ENCODE measurements around the gene UMAD1. TPM values are rescaled to one million over a fixed set of nuclear protein-coding genes. Genes with fewer than 3 reads are reported as not detected.

The UMAD1 gene
- total and polyA plus RNA-seq, 2 of the 4 experiments (the other 2 are of a cell fraction) = 5.2 to 8.4 TPM

DNA sequence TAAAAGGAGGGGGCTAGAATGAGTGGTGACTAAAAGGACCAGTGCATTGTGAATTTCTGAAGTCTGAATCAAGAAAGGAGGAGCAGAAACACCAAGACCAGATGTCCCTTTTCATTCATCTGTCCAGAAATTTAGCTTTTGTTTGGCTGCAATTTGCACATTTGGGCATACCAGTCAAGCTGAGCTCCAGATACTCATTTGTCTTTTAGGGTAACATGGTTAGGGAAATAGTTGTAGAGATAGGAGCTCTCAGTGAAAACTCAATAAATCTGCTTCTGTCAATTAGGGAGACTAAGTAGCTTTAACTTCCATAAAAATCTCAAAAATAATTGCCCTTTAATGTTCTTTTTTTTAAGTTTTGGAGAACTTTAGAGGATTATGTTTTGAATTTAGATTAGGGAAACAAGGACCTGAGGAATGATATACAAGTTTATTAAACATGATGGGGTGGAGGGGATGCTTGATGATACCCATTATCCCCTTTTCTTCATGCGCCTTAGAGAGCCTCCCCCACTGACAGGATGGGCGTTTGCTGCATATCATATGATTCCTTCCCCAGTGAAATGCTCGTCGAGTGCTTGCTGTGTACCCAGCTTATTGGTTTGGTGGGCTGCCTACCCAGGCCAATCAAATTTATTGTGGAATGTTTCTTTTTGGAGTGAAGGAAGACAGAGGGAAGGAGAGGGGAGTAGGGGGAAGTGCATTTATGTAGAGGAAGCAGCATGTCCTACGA lies 128.6 kb downstream of the UMAD1 start (continued):
- TF ChIP-seq CEBPB (IDR thresholded peaks at IDR 0.05; ENCODE audit: low read depth, low read length) (no peak), MAFK (IDR thresholded peaks at IDR 0.05; ENCODE audit: low read depth, low read length) (no peak)

DNA sequence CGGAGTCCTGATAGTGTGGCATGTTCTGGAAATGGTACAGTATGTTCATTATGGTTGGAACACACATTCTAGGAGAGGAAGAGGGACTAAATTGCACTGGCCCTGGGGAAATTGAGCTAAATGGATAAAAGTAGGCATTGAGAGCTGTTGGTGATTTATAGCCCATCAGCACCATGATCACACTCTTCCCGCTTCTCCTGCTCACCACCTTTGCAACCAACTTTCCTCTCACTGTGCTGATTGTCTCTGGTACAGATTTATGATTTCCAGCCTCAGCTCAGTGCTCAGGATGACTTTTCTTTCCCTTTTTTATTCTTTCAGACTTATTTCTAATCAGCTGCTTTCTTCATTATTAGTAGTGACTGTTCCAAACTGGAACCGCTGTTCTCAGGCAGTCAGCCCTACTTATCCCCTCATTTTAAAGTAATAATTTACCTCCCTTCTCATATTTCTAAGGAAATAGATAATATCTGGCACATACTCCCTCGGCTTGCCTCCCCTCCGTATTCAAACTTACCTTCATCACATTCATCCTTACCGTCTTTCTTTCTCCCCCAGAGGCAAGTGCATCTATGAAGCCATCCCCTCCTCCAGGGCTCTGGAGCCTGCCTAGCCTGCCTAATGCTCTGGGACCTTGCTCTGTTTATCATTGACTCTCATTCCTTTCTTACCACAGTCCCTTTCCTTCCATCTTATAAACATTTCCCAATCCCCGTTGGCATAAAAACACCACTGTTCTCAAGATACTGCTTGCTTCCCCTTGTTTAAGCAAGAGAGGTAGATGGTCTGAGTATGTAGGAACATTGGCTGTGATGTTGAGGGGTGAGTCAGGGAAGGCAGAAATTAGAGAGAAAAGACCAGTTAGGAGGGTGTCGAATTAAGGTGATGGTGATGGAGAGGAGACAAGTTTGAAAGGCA lies 129.4 kb downstream of the UMAD1 start:
- H3K9ac ChIP-seq (ENCODE audit: low read depth, low read length) = no peak overlapping the region
- H2BK5ac ChIP-seq (ENCODE audit: low read depth, low read length, poor library complexity, severe bottlenecking) = peak overlapping the region; percentile 1
- no peak overlapping the region for H3K4me3 ChIP-seq (ENCODE audit: insufficient read depth, low read depth, low read length)
- TF ChIP-seq CEBPB (IDR thresholded peaks at IDR 0.05; ENCODE audit: low read depth, low read length) = peak; percentile 86
- TF ChIP-seq BHLHE40 (IDR thresholded peaks at IDR 0.05; ENCODE audit: low read depth, low read length) = no peak
- TF ChIP-seq MXI1 (IDR thresholded peaks at IDR 0.05; ENCODE audit: borderline replicate concordance, low read depth, low read length) = no peak
- TF ChIP-seq CTCF (conservative IDR thresholded peaks at IDR 0.05; ENCODE audit: low read depth, low read length) = no peak
- no peak for TF ChIP-seq MAZ (IDR thresholded peaks at IDR 0.05; ENCODE audit: borderline replicate concordance, low read depth, low read length)
- ATAC-seq (ENCODE audit: low read depth) = peak; percentile 82
- ChIA-PET CTCF (interaction anchor here (1.0 to 1.7 kb wide), 2 partner anchors 89 to 90 kb away, joined by 3 to 7 read pairs; no protein-coding TSS in a partner anchor), POLR2A (ENCODE audit: unreplicated experiment) (no interaction called here)
- peak overlapping the region; percentile 11; the same call in 2 of the 3 replicates for H2BK15ac ChIP-seq (ENCODE audit: low read depth, low read length)
- no peaks in the 10 kb centered on the region; the same call in 1 of the 2 replicates for H3K9me1 ChIP-seq (ENCODE audit: insufficient read depth, low read length)
- no peak overlapping the region for H3K4me2 ChIP-seq (ENCODE audit: low read depth, low read length)
- H3K56ac ChIP-seq (ENCODE audit: extremely low read depth, insufficient read depth, low read length) = no peak overlapping the region
- dilution Hi-C loops (cut with HindIII; ENCODE audit: low sequenced_read_pairs, unreplicated experiment) = no loop called here
- peak overlapping the region; percentile 44 for H2BK120ac ChIP-seq (ENCODE audit: low read depth, low read length)
- H3K27ac ChIP-seq (ENCODE audit: insufficient read depth, low read length) = no peak overlapping the region
- peak; percentile 82 for DNase-seq
- intact Hi-C loops (cut with micrococcal nuclease) = loop anchor here (5.0 kb wide), 1 partner anchor 267 kb away; no protein-coding TSS in a partner anchor
- H4K5ac ChIP-seq (ENCODE audit: low read depth, low read length) = no peak overlapping the region
- BruUV-seq (replicated peaks) = no TSS peak
- H2AK5ac ChIP-seq (ENCODE audit: low read depth, low read length) = peak overlapping the region; percentile 61; the same call in 1 of the 2 replicates
- H2BK20ac ChIP-seq (ENCODE audit: low read depth, low read length) = peak overlapping the region; percentile 72; the same call in 1 of the 2 replicates
- H3K14ac ChIP-seq (replicated peaks; ENCODE audit: low read depth, low read length) = no peak overlapping the region
- peak overlapping the region; percentile 72; the same call in 1 of the 2 replicates for H3K18ac ChIP-seq (ENCODE audit: low read depth, low read length)
- no peaks in the 10 kb centered on the region for H3K79me1 ChIP-seq (ENCODE audit: low read depth in 1 of 2, low read length in 2 of 2)
- no peaks in the 10 kb centered on the region for H3K27me3 ChIP-seq (ENCODE audit: control insufficient read depth, insufficient read depth, low read length)
- peak overlapping the region; percentile 28; the same call in 1 of the 2 replicates for H3K4ac ChIP-seq (ENCODE audit: low read depth, low read length)
- H2AFZ ChIP-seq (replicated peaks; ENCODE audit: low read length, poor library complexity) = no peak overlapping the region
- 71 to 100% methylated on average over 1 to 6 of the region's 8 CpGs for WGBS, 2 experiments (ENCODE audit: extremely low coverage in 2 of 2, insufficient read length in 1 of 2)
- H3K9me3 ChIP-seq (ENCODE audit: control insufficient read depth, insufficient read depth, low read length) = no peaks in the 10 kb centered on the region
- H4K91ac ChIP-seq (ENCODE audit: insufficient read depth, low read depth, low read length) = peak overlapping the region; percentile 22; the same call in 1 of the 2 replicates
- 0 out of 2 replicates have a peak overlapping the region, but pooled peaks have one; percentile 8 for H3K23ac ChIP-seq (ENCODE audit: low read depth, low read length)
- peaks cover 15% of the 10 kb centered on the region for H3K4me1 ChIP-seq (ENCODE audit: control insufficient read depth, insufficient read depth, low read length)
- no peaks in the 10 kb centered on the region for H3K36me3 ChIP-seq (ENCODE audit: control insufficient read depth, insufficient read depth, low read length)
- no peaks in the 10 kb centered on the region for H4K20me1 ChIP-seq (ENCODE audit: insufficient read depth, low read length)
- in situ Hi-C loops (cut with MboI; ENCODE audit: low sequenced_read_pairs) = loop anchor here (25.0 kb wide), 1 partner anchor 333 kb away; no protein-coding TSS in a partner anchor
- no peak overlapping the region for H2AK9ac ChIP-seq (replicated peaks; ENCODE audit: low read depth, low read length, poor library complexity)
- no peak overlapping the region; a peak in 1 of 4 replicates for H4K8ac ChIP-seq (ENCODE audit: low read depth in 2 of 2, low read length in 2 of 2)
